HG03064 (cell line): ENCODE results near the gene GNB1L.

ENCODE experiments used
- ATAC-seq: cut with Tn5 transposase; IDR thresholded peaks from one replicate; pipeline ENCODE4 v1.9.1; 2021; ENCODE audit warnings: low read depth; ENCODE audit not compliant: unreplicated experiment

The GNB1L gene

DNA sequence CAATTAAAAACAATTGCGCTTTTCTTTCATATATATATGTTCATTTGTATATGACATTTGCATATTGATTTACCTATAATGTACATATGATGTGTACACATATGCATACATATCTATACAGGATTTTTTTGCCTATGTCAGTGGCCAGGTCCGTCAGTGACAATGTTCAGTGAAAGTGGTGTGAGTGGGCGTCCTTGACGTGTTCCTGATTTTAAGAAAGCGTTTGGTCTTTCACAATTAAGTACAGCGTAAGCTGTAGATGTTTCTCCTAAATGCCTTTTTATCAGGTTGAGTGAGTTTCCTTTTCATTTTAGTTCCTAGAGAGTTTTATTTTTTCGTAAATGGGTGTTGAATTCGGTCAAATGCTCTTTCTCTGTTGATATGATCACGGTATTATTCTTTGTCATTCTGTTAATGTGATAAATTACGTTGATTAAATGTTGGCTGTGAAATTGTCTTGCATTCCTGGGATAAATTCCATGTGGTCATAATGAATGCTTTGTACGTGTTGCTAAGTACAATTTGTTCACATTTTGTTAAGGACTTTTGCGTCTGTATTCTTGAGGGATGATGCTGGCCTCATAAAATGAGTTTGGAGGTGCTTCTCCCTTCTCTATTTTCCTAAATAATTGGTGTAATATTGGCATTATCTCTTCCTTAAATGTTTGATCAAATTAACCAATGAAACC, 10.6 kb upstream of the GNB1L start:
- no peak for ATAC-seq

DNA sequence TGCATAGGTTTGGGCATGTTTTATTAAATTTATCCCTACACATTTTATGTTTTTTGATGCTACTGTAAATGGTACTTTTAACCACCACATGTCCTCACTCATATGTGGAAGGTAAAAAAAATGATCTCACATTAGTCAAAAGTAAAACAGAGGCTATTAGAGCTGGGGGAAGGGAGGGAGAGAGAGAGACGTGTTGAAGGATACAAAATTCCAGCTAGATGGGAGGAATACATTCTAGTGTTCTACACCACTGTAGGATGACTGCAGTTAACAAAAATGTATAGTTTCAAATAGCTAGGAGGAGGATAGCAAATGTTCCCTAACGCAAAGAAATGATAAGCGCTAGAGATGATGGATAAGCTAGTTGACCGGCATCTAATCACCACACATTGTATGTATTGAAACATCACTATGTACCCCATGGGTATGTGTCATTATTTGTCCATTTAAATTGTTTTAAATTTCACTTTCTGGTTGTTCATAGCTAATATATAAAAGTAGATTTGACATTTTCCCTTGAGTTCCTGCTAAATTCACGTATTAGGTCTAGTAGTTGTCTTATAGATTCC, 9.9 kb upstream of the GNB1L start:
- ATAC-seq = no peak

DNA sequence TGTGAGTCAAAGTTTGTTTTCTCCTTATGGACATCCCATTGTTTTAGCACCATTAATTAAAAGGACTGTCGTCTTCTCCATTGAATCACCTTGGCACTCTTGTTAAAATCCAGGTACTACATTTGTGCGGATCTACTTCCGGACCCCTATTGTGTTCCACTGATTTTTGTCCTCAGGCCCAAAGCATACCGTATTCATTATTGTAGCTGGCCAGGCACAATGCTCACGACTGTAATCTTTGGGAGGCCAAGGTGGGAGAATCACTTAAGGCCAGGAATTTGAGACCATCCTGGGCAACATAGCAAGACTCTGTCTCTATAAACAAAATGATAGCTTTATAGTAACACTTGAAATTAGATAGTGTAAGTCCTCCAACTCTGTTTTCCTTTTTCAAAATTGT, 8.9 kb upstream of the GNB1L start:
- no peak for ATAC-seq

DNA sequence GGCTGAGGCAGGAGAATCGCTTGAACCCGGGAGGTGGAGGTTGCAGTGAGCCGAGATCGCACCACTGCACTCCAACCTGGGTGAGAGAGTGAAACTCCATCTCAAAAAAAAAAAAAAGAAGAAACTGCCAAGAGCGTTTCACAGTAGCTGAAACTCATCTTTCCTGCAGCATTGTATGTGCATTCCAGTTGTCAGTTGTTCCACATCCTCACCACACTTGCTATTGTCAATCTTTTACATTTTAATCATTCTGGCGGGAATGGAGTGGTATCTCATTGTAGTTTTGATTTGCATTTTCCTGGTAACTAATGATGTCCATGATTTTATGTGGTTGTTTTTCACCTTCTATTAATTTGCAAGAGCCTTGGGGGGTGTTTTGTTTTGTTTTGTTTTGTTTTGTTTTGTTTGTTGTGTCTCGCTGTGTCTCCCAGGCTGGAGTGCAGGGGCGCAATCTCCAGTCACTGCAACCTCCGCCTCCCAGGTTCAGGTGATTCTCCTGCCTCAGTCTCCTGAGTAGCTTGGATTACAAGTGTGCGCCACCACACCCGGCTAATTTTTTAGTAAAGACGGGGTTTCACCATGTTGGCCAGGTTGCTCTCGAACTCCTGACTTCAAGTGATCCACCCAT, 8.1 kb upstream of the GNB1L start:
- ATAC-seq = no peak

DNA sequence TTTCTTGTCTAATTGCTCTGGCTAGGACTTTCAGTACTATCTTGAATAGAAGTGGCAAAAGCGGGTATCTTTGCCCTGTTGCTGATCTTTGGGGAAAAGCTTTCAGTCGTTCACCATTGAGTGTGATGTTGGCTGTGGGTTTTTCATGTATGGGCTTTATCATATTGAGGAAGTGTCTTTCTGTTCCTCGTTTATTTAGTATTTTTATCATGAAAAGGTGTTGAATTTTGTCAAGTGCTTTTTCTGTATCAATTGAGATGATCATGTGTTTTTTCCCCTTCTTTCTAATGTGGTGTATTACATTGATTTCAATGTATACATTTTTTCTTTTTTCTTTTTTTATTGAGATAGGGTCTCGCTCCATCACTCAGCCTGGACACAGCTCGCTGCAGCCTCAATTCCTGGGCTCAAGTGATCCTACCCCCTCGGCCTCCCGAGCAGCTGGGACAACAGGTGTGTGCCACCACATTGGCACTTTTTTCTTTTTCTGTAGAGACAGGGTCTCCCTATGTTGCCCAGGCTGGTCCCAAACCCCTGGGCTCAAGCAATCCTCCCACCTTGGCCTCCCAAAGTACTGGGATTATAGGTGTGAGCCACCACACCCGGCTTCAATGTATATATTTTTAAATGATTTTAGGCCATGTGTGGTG, 5.3 kb upstream of the GNB1L start:
- ATAC-seq = no peak

DNA sequence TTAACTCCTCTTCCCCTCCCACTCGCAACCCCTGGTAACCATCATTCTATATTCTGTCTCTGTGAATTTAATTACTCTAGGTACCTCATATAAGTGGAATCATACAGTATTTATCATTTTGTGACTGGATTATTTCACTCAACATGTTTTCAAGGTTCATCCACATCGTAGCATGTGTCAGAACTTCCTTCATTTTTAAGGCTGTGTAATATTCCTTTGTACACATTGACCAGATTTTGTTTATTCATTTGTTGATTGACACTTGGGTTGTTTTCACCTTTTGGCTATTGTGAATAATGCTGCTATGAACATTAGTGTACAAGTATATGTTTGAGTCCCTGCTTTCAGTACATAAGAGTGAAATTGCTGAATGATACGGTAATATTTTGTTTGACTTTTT, 2.7 kb upstream of the GNB1L start:
- ATAC-seq = no peak

DNA sequence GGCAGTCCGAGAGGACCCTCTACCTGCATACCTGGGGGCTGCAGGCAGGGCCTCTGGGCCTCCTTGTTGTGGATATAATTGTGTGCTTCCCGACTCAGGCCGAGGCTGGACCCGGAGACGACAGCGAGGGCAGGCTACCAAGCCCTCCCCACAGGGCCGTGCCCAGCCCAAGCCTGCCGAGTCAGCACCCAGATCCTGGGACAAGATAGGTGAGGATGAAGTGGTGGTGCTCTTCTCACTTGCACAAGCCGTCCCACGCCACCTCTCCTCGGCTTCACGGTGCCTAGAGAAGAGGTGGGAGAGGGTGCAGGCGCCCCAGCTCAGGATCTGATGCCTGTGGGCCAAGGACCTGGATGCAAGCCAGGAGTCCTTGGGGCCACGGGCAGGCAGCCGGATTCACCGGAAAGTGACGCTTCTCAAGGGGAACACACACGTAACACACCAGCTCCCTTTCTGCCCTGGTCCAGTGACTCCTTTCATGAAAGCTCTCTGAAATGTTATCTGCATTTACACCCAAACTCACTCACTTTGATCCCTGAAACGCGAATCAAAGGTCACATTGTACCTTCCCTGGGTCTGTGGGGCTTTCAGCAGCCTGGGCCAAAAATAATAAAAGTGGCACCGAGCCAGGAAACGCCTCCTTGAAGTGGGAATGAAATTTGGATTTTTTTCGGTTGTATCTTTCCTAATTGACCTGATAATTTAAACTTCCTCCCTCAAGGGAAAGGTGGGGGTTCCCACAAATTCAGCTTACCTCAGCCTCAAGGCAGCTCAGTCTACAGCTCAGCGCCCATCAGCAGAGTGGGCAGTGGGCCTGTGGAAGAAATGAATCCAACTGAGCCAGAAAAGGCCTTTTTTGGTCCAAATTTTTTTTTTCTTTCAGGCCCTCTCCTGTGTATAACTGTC, 1.1 kb upstream of the GNB1L start:
- no peak for ATAC-seq

DNA sequence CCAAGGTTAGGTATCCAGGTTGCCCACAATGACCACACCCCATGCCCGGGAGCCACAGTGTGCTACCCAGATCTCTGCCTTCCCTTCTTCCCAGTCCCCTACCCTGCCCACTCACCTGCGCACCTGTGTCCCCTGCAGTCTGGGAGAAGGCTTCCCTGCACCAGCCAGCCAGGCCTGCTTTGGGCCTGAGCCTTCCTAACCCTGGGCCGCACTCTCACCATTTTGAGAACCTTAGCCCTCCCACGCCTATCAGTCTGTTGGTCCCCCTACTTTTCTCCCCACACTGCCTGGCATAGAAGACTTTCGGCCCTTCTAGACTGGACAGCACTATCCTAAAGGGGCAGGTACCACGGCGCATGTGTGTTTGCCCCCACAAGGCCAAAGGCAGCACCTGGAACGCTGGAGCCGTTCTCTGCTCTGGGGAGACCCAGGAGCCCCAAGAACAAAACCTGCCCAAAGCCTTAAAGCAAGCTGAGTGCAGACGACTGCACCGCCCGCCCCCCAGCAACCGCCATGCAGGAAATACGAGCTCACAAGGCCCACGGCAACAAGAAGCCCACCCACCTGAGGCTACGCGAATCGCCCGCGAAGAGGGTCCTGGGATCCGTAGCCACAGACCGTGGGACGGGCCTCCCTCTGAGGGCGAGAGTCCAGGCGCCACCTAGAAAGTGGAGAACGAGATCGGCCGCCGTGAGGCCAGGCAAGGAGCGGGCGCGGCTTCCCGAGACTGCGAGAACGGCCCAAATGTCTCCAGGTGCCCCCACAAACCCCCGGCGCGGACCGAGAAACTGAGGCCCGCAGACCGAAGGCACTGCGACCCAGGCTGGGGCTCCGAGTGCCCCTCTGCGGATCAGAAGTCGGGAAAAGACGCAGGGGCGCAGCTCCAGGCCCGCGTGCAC, 546 bp downstream of the GNB1L start:
- peak; percentile 5 for ATAC-seq

DNA sequence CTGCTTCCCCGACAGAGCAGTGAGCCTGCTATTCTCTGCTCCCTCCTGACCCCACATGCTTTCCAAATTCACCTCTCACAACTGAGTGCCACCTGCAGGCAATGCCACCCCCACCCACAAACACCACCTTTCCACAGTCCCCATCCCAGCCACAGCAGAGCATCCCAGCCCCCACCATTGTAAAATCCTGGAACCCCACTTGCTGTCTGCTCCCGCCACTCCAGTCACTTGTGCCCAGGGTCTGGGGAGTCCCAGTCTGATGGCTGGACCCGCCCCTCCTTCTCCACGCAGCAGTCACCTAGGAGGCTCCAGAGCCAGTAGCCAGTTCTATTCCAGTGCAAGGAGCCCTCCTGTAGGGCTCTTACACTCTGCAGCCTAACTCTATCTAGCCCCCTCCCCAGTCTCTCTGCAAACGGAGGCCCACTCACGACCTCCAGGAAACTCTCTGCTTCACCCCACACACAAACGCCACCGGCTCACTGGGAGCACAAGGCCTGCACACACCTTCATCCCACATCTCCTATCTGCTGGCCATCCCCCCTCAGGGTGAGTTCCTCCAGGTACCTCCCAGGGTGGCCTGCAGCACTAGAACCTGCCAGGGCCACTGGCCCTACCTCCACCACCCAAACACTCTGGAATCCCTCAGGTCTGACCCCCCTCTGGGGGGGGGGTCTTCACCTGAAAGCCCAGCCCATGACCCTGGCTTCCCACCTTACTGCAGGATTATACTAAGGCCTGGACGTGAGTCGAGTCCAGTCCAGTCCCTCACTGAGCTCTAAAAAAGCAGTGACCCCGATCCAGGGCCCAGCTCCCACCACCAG, 1.4 kb downstream of the GNB1L start:
- ATAC-seq = no peak

DNA sequence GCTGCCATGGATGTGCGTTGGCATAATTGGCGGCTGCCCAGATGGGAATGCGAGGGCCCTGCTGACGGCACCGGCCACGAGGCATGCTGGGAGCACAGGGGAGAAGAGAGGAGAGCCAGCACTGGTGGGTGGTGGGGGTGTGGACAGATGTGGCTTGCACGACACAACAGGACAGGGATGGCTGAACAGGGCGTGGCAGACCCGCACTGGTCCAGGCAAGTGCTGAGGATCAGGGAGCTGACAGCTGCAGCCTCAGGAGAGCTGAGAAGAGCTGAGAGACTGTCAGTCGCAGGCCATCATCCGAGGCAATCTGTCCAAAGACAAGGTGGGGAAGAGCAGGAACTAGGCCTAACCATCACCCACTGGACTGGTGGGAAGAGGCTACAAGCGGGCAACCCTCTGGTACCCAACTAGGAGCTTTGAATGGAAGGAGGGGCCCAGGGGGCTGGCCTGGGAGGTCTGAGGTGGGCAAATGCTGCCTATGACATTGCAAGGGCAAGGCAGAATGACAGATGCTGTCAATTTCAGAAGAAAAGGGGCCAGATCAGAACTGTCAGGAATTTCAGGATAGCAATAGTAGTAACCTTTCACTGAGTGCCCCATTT, 2.4 kb downstream of the GNB1L start:
- ATAC-seq = no peak

DNA sequence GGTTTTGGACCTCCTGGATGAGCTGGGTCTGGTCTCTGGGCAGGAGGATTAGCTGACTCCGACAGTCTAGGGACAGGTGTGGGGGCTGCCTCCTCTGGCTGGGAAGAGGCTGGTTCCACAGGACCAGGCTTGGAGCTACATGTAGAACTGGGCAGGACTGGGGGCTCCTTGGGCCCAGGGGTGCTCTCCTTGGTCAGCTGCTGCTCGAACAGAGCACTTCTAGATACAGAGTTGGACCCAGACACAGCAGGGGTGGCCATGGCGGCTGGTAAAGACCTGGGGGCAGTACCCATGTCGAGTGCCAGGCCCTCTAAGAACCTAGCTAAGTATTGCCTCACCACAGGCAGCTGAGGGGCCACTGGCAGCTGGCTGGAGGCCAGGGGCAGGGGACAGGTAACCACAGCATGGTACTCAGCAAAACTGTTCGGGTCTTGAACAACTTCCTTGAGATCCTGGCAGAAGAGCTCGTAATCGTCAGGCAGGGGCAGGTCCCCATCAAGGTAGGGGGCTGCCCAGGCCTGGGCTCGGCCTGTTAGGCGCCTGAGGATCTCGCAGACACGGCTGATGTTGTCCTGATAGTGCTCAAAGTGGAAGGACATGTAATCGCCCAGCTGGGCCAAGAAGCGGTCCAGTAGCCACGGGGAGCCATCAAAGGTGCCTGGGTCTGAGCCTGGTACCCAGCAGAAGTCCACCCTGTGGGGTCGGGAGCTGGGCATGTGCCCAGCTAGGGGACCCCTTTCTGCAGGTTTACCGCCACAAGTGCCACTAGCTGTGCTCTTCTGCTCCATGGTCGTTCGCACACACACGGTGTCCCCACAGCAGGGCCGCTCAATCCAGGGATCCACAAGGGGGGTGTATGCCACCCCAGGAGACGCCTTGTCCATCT, 3.1 kb downstream of the GNB1L start:
- no peak for ATAC-seq

DNA sequence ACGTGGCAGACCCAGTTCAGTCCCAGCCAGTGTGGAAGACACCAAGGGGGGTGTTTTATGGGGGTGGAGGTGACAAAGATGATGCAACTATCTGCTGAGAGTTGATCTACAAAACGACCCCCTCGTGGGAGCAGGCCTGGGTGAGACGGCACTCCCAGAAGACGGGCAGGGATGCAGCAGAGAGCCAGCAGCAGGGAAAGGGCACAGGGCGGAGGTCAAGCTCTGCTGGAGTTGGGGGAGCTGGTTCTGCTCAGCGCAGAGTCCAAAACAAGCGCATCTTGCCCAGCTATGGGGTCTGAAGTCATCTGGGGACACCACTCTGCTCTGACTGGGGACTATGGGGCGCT, 3.9 kb downstream of the GNB1L start:
- ATAC-seq = no peak

DNA sequence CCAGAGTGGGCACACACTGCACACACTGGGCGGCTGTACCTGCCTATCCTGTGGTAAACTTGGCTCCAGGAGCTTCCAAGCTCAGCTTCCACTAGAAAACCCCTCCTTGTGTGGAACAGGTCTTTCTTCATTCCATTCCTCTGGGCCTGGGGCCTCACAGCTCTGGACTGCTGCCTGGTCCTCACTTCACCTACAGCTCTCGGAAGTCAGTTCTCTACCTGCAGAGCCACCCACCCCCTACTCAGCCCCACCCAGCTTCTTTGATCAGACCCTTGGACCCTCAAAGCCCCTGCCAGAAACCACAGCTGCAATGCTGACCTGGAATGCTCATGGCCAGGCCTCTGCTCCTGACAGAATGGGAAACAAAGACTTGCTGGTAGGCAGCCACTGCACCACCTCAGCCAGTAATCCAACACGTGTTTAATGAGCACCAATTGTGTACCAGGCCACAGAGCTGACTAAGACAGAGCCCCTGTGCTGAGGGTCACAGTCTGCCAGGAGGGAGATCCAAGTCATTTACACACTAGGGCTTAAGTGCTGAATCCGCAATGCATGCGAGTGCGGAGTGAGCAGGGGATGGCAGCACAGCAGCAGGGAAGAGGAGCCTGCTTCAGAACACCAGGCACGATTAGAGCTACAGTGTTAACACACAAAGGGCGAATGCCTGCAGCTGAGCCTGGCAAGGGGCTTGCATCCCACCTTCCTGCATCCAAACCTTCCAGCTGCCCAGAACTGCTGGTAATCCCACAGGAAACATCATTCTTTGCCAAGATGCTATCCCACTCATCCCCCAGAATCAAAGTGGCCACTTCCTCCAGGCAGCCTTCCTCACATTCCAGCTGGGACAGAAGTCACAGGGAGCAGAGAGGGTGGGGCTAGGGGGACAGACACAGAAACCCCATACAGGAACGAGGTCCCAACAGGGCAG, 4.6 kb downstream of the GNB1L start:
- no peak for ATAC-seq

DNA sequence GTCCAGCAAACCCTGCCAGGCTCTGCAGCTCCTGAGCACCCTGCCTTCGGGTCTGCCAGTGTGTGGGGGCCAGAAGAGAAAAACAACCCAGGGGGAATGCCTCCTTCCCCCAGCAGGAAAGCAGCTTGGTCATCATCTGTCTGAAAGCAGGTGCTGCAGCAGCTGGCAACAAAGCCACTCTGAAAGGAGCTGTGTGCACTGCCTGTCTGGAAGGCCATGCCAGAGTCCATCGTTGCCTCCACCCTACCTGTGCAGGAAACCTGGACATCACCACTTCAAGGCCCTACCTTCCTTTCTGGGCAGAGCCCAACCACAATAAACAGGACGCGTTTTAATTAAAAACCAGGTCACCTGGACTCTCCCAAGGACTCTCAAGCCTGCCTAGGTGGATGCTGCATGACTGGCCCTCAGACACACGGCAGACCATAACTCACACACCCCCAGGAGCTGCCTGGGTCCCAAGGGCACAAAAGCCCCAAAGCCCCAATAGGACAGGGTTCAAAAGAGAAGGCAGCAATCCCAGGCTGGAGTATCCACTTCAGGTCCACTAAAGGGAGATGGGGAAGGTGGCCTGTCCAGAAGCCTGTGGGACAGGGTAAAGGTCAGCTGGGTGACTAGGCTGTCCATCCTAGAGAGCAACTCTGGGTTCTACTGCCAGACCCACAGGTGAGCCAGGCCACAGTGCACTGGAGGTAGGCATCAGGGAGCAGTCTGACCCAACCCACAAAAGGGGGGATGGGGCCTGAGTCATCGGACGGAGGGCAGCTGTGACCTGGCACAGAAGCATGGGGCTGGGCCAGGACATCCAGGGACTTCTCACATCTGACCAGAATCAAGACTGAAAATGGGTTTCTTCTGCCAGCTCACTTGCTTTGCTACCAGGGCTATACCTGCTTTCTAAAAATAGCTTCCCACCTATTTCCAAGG, 6.1 kb downstream of the GNB1L start:
- no peak for ATAC-seq

DNA sequence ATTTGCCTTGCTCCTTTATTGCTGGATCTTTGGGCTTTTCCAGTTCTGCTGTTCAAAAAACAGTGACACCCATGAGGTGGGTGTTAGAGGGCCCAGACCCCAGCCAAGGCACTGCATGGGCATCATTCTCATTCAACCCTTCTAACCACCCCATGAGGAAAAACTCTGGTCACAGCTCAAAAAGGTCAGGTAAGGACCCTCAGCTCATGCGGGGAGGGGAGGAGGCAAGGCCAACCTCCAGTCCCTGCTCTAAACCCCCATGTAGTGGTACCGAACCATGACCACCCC, 7.4 kb downstream of the GNB1L start:
- no peak for ATAC-seq
